HG03139 (cell line): ENCODE data around the gene PHACTR1.
A peak's percentile ranks its signal among the peaks of the same experiment; 100 is the strongest.

Experiments
- ATAC-seq: cut with Tn5 transposase; IDR thresholded peaks from one replicate; pipeline ENCODE4 v1.9.1; 2021; ENCODE audit not compliant: unreplicated experiment

Gene PHACTR1

DNA sequence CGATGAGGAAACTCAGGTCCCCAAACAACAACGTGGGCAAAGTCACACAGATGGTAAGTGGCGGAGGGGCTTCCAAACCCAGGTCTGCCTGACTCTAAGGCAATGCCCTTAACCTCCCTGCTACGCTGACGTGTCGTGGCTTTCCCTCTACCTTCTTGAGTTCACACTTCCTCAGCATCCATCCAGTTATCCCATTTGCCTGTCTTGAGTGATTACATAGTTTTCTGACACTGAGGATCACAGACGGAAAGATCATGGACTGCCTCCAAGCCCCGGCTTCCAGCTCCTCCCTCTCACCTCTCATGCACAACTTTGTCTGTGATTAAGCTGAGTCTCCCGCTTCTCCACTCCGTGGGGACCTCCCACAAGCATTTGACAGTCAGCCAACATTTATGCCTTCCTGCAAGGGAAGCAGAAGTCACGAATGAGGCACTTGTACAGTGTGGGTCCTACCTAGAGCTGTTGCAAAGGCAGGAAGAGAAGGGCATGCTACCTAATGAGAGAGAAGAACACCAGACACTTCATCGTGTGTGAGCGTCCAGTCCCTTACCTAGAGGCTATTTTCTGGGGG, 578.0 kb downstream of the PHACTR1 start:
- ATAC-seq: no peak

DNA sequence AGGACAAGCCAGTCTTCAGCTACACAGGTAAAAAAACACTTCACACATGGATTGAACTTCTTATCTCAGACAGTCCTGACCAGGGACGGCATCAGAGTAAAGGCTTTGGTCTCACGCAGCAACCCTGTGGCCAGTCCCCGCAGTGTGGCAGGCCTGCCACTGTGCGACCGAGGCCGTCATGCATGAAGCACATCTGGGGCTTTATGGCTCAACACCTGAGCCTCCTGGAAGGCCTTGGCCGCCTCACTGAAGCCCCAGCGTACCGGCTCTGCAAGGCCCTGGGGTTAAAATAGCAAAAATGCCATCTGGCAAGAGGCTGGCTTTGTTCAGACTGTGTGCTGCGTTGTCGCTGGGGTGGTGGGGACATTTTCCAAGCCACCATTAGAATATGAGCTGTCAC, 579.0 kb downstream of the PHACTR1 start:
- ATAC-seq: no peak

DNA sequence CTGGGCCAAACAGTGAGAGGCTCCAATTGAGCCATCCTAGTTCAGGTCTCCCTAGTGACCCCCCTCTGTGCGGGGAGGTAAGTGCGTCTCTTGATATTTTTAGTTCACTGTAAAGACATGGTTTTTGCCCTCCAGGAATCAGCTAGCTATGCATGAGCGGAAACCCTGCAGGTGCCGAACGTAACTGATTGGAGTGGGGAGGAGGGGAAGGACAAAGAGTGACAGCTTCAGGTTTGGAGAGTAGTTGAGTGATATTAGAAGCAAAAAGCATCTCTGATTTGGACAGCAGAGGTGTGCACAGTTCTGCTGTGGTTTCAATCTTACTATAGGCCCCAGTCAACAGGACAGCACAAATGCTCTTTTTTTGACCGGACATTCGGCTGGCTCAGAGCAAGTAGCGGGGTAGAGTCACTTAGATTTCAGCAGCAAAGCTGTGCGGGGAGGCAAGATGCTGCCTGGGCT, 580.0 kb downstream of the PHACTR1 start:
- no peak for ATAC-seq

DNA sequence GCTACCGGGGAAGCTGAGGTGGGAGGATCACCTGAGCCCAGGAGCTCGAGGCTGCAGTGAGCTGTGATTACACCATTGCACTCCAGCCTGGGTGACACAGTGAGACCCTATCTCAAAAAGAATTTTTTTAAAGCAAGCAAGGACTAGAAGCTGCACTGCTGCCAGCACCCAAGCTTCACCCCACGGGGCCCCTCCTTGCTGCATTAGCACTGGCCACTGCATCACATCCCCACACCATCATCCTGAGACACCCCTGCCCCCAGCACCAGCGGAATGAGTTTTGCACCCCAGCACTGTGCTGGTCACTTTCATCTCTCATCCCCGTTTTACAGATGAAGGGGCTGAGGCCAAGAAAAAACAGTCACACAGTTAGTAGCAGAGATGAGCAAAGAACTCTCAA, 580.8 kb downstream of the PHACTR1 start:
- ATAC-seq: no peak

DNA sequence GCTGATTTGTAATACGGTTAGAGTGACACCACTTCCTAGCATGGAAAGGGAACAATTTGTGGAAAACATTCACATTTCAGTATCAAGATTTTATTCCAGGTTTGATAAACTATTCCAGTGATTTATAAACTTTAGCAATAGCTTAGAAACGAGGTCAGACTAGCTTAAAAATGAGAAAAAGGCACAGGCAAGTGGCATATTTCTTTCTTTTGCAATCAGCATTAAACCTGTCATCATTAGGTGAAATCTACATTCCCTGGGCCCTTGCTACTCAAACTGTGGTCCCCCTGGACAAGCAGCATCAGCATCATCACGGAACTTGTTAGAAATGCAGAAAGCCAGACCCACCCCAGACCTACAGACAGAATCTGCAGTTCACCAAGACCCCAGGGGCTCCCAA, 581.9 kb downstream of the PHACTR1 start:
- no peak for ATAC-seq

DNA sequence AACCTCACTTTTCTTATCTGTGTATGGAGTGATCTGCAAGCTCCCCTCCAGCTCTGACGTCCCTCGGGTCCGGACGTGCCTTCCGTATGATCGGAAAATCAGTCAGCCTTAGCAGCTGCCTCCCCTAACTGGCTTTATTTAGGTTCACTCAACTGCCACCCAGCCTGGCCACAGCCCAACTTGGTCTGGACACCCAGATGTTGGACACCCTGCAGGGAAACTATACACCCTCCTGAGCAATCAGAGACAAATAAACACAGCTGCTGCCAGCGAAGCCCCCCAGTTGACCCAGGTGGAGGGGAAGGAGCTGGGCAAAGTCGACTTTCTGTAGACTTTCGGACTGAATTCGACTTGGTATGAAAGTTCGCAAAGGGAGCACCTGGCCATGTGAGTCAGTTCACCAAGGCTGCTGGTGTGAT, 582.8 kb downstream of the PHACTR1 start:
- no peak for ATAC-seq

DNA sequence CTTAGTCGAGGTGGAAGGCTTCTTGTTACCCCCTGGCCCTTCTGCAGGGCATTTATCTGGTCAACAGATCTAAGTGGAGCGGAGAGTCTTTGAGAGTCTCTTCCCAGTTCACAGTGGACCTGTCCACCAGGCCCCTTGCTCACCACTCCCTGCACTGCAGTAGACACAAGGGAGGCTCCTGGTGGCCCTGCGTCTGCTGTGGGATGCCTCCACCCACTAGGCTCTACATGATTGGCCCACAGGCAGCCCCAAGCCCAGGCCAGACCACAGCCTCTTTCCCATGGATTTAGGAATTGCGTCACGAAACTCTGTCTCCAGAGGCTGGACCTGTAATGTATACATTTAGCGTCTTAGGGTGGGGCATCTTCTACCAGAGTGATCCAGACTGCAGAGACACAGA, 583.4 kb downstream of the PHACTR1 start:
- no peak for ATAC-seq

DNA sequence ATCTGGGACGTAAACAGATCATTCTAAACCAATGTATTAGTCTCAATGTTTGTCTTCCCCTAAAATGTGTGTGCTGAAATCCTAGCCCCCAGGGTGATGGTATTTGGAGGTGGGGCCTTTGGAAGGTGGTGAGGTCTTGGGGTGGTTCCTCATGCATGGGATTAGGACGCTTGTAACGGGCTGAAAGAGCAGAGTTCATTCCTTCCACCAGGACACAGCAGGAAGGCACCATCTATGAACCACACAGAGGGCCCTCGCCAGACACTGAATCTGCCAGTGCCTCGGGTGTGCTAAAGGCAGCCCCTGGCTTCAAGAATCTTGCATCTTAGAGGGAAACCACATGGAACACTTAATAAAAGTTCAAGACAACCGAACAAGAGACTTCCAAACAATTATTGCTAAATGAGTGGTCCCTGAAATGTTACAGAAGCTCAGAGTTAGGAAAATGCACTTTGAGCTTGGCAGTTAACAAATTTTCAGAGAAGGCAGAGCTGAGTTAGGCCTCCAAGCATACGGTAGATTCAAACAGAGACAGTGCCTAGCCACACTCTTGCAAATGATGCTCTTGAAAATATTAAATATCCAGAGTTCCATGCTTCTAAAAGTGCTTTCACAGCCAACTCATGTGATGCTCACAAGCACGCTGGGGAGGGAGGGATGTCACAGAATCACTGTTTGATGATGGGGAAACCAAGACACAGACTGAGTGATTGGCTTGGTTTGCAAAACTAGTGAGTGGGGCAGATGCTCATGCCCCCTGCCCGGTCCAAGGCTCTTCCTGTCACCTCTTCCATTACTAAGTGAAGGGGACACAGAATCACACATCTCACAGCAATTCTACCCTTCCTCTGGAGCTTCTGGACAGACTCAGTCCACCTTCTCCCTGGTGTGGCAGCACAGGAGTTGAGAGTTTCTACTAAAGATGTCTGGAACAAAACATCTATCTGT, 584.4 kb downstream of the PHACTR1 start:
- ATAC-seq: no peak

DNA sequence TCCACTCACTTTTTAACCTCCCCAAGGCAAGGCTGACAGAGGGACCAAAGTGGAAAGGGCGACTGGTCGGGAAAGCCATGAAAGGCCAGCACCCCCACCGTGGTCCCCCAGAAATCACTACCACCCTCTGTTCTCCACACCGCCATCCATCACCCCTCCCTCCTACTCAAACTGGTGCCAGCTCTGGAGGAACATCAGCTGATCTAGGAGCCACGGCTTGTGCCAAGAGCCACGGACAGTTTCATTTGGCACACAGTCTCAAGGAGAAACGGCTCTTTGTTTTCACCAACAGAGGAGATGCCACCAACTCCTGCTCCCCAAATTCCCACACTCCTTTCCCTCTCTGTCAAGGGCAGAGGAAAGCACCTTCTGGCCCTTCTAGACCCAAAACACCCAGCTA, 585.7 kb downstream of the PHACTR1 start:
- no peak for ATAC-seq

DNA sequence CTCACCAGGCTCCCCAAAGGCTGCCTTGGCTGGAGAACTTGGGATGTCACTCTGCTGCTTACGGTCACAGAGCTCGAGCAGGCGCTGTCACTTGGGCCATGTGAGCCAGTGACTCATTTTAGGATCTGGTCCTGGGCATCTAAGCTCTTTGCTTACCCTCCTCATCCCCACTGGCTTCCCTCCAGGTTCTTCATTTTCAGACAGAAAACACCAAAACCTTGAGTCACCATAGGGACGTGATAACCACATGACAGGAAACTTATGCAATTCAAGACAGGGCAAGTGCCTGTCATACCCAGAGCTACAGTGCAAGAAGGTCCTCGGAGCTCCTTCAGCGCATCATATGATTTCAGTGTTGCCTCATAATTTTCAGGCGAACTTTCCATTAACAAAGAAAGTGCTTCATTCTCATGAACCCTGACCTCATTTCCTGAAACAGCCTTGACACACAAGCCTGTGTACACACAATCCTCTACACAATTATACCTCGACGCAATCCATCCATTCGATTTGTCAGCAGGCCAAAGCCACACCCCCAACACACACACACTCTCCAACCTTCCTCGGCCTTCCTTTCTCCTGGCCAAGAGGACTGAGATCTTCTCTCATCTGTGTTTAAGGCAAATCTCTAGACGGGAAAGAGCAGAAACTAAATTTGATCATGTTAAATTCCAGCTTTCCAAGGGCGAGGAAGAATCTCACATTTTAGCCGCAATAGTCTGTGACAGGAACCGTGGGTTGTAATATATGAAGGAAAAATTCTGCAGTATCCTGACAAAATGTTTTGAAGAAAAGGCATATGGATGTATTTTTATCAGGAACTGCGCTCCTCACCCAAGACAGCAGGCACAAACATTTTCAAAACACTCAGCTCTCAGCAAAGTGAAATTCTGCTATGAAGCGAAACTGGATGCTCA, 586.4 kb downstream of the PHACTR1 start:
- ATAC-seq: peak; percentile 44

DNA sequence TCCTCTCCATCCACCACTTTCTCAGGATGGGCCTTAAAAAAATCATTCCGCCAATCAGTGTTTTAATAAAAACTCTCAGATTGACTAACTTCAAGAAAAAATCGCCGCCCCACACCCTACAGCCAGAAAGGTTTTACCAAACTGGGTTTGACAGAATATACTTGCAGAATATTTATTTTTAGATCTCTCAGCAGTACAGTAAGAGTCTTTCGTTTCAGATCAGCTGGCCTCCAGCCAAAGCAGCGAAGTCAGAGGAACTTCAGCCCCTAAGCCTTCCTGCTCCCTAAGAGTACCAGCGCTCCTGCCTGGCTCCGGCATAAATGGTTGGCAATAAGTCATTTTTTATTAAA, 587.1 kb downstream of the PHACTR1 start:
- ATAC-seq: peak; percentile 34

DNA sequence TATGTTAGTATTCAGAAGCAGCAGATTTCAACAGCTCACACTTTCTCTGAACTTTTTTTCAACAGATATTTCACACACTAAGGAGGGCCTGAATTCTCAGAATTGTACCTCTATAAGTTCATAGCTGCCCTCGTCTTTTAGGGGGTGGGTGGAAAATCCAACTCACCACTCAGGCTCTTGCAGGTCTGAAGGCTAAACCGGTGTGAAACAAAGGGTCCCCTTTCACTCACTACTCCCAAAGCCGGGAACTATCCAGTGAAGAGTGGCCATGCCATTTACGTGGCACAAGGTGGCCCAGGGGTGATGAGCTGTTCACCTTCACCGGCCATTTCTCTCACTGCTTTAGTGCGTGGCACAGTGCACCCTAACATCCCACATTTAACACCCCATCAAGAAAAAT, 587.5 kb downstream of the PHACTR1 start:
- ATAC-seq: no peak

DNA sequence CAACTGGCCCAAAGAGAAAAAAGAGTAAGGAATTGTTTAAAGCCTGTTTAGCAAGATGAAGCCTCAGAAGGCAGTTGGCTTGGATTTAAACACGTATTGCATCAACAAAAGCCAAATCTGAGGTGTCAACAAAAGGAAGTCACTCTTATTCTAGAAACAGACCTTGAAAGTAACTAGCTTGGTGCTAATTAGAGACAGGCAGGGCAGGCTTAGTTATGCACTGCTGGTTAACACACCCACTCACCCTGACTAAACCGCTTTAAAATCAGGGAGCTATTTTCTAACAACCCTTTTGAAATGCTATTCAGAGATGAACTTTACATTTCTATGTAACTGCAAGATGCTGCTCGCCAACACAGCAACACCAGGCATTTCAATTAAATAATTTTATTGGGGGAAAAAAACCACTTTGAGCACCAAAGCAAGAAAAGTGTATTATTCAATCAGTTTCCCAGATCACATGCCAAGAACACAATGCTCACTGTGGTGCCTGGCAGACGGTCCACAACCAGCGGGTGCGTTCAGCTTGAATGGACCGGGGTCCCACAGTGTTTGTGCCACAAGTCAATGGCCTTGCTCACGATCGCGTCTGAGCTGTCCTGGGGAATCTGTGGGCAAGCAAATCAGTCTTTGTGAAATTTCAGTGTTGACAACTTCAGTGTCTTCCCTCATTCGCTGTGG, 588.2 kb downstream of the PHACTR1 start:
- ATAC-seq: peak; percentile 32

DNA sequence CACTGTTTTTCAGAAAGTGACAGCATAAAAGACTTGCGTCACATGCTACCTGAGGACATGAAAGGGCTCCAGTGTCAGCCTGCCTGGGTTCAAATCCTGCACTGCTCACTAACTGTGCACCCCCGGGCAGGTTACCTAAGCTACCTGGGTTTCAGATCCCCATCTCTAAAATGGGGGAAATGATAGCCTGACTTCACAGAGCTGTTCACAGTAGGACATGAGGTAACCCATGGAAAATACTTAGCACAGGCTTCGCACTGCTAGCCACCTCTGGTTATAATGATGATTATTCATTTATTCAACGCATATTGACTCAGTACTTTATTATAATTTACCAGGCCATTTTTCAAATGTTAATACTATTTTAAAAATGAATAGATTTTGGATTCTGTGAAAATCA, 588.7 kb downstream of the PHACTR1 start:
- ATAC-seq: no peak

DNA sequence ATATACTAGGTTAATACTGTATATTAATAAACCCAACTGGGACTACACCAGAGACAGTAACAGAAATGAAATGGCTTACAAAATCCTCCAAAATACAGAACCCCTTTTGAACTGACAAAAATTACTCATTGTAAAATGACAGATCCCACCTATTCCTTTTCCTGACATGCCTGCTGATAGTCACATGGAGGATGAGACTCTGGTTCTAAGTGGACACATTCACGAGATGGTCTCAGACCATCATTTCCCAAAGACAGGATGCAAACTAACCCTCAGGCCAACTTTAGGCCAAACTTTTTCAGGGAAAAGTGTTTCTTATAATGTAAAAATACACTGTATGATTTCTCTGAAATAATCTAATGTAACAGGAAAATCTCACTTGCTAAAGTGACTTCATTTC, 589.2 kb downstream of the PHACTR1 start:
- no peak for ATAC-seq

DNA sequence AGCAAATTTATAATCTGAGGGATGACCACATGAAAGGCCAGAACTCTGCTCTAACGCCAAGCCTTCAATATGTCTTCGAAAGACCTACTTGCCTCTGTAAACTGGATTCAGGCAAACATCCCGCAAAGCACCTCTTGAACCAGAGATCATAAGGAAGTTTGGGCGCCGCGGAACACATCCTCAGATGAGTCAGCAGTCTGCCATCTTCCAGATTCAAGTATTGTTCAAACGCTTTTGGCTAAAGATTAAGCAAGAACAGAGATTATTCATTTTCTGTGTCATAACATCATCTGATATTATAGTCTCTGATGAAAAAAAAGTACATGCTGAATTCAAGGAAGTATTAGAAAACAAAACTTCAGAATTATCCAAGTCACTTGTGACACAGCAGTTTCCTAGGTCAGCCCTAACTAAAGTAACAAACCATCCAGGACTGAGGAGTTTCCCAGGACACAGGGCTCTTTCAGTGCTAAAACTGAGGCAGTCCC, 591.0 kb downstream of the PHACTR1 start:
- no peak for ATAC-seq

DNA sequence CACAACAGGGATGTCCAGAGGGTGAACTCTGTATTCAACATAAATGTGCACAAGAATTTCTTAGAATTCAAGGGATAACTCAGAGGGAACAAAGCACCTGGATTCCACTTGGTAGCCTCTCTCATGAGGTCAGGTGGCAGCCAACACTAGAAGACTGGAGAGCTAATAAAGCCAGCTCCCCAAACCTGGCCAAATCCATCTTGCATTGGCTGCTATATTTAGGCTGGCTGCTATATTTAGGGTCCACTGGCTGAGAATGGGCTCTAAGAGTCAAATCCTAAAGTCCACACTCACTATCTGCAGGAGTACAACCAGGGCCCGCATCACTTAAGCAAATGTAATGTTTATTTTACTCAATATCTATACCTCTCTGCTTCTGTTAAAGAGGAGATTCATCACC, 591.8 kb downstream of the PHACTR1 start:
- ATAC-seq: no peak

DNA sequence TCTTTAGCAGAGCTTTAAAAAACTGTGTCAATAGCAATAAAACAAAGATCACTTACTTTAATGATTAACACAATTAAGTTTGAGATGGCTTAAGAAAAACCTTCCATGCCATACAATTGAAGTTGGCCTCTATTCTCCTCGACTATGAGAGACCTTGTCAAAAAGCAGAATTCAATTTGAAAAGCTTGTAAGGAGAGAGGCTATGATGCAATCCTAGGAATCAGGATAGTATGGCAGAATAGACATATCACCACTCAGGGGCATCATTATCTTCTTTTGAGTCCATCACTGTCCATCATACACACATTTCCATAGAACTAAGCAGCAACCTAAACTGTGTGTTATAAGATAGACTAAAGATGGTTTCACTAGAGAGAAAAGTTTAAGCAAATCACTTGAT, 594.6 kb downstream of the PHACTR1 start:
- no peak for ATAC-seq

DNA sequence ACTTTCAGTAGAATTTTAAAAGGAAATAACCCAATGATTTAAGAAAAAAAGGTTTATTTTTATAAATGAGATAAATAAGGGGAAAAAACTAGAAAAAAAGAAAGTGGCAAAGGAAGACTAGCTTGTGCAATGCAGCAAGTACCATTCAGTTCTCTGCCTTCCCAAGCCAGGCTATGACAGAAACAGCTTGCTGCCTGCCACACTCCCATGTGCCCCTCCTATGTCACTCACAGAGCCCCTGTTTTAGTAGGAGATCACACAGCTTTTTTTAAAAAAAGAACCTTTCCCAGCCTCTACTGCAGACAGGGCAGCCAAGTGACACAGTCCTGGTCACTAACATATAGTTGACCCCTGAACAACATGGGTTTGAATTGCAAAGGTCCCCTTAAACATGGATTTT, 598.2 kb downstream of the PHACTR1 start:
- no peak for ATAC-seq

DNA sequence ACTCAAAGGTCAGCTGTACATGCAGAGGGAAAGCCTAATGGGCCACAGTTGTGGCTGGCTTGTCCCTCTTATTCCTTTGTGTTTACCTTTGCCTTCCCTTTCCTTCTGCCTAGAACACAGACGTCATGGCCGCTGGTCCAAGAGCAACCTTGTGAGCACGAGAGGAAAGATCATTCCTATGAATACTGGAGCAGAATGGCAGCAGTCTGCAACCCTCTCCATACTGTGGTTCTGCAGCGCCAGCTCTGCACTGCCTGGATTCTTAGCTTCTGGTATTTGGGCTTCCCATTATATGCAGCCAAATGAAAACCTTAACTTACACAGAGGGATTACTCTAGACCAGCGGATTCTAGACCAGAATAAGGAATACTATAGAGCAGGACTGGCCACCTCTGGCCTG, 599.3 kb downstream of the PHACTR1 start:
- ATAC-seq: no peak

DNA sequence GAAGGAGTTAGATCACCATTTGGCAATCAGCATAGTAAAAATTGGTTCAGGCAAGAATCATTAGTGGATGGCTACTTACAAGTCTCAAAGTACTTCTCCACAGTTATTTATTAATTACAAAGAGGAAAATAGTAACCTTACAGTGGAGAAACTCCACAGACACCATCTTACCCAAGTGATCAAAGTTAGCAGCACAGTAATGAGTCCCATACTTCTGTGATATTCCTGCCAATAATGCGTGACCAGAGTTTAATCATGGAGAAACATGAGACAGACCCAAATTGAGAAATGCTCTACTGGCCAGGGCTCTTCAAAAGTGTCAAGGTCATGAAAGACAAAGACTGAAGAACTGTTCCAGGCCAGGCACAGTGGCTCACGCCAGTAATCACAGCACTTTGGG, 602.3 kb downstream of the PHACTR1 start:
- no peak for ATAC-seq
